ENCODE results near the gene EXOSC2. TPM values are rescaled to one million over a fixed set of nuclear protein-coding genes. Genes with fewer than 3 reads are reported as not detected.

The EXOSC2 gene
- total RNA-seq, 2 experiments from 2014 or later = 65.0 to 89.9 TPM

GRCh38 chr9:130735566-130735965 lies 42.0 kb downstream of the EXOSC2 start:
- Histone ChIP-seq H3K4me2 (ENCODE audit: low read length) (no peak overlapping the region), H3K79me2 (ENCODE audit: insufficient read depth, low read depth, low read length) (no peaks in the 10 kb centered on the region), H3K36me3 (ENCODE audit: insufficient read depth, low read length) (no peaks in the 10 kb centered on the region), H3K9me2 (ENCODE audit: insufficient read depth, low read length) (no peaks in the 10 kb centered on the region), H3K9me3 (ENCODE audit: low read length) (no peaks in the 10 kb centered on the region), H2AFZ (ENCODE audit: low read length) (no peak overlapping the region), H4K20me1 (ENCODE audit: insufficient read depth, low read length) (no peaks in the 10 kb centered on the region; the same call in 1 of the 2 replicates), H3K4me1 (ENCODE audit: insufficient read depth, low read length, poor library complexity, severe bottlenecking) (no peaks in the 10 kb centered on the region), H3K4me3 (ENCODE audit: low read depth, low read length, poor library complexity, severe bottlenecking) (no peak overlapping the region), H3K27ac (ENCODE audit: low read depth, low read length, poor library complexity, severe bottlenecking) (no peak overlapping the region)
- CTCF ChIA-PET (ENCODE audit: unreplicated experiment) = no interaction called here
- POLR2A ChIA-PET = interaction anchor here (1.0 kb wide), 1 partner anchor 41 kb away, joined by 4 read pairs; no protein-coding TSS in a partner anchor
- TF ChIP-seq EZH2phosphoT487 (IDR thresholded peaks at IDR 0.05; ENCODE audit: borderline replicate concordance, low read depth, low read length) = no peak
- no peak for TF ChIP-seq CTCF (conservative IDR thresholded peaks at IDR 0.05; ENCODE audit: low read length)
- no TSS peak for BruUV-seq (replicated peaks)
- intact Hi-C loops (cut with micrococcal nuclease; ENCODE audit: unreplicated experiment) = no loop called here
- no peak for DNase-seq (ENCODE audit: low spot score)

- Histone ChIP-seq H3K27ac (ENCODE audit: low read depth, low read length, poor library complexity, severe bottlenecking) (no peak overlapping the region), H3K4me2 (ENCODE audit: low read length) (no peak overlapping the region), H3K4me3 (ENCODE audit: low read depth, low read length, poor library complexity, severe bottlenecking) (no peak overlapping the region), H3K9me2 (ENCODE audit: insufficient read depth, low read length) (no peaks in the 10 kb centered on the region), H3K36me3 (ENCODE audit: insufficient read depth, low read length) (no peaks in the 10 kb centered on the region), H3K9me3 (ENCODE audit: low read length) (no peaks in the 10 kb centered on the region), H3K4me1 (ENCODE audit: insufficient read depth, low read length, poor library complexity, severe bottlenecking) (no peaks in the 10 kb centered on the region), H3K79me2 (ENCODE audit: insufficient read depth, low read depth, low read length) (no peaks in the 10 kb centered on the region), H2AFZ (ENCODE audit: low read length) (no peak overlapping the region), H4K20me1 (ENCODE audit: insufficient read depth, low read length) (no peaks in the 10 kb centered on the region; the same call in 1 of the 2 replicates)
- intact Hi-C loops (cut with micrococcal nuclease; ENCODE audit: unreplicated experiment) = no loop called here
- DNase-seq (ENCODE audit: low spot score) = no peak
- BruUV-seq (replicated peaks) = no TSS peak
- no peak for TF ChIP-seq EZH2phosphoT487 (IDR thresholded peaks at IDR 0.05; ENCODE audit: borderline replicate concordance, low read depth, low read length)
- TF ChIP-seq CTCF (conservative IDR thresholded peaks at IDR 0.05; ENCODE audit: low read length) = no peak
- CTCF ChIA-PET (ENCODE audit: unreplicated experiment) = no interaction called here
- POLR2A ChIA-PET = interaction anchor here (0.7 kb wide), 2 partner anchors 118 to 1292 kb away, joined by 3 read pairs; no protein-coding TSS in a partner anchor
Observed at GRCh38 chr9:130736834-130737233, 43.3 kb downstream of the EXOSC2 start.

GRCh38 chr9:130738281-130738680 lies 44.7 kb downstream of the EXOSC2 start:
- intact Hi-C loops (cut with micrococcal nuclease; ENCODE audit: unreplicated experiment) = no loop called here
- Histone ChIP-seq H3K9me2 (ENCODE audit: insufficient read depth, low read length) (no peaks in the 10 kb centered on the region), H2AFZ (ENCODE audit: low read length) (no peak overlapping the region), H3K36me3 (ENCODE audit: insufficient read depth, low read length) (no peaks in the 10 kb centered on the region), H3K79me2 (ENCODE audit: insufficient read depth, low read depth, low read length) (no peaks in the 10 kb centered on the region), H3K4me1 (ENCODE audit: insufficient read depth, low read length, poor library complexity, severe bottlenecking) (no peaks in the 10 kb centered on the region), H3K9me3 (ENCODE audit: low read length) (no peaks in the 10 kb centered on the region), H3K27ac (ENCODE audit: low read depth, low read length, poor library complexity, severe bottlenecking) (no peak overlapping the region), H4K20me1 (ENCODE audit: insufficient read depth, low read length) (no peaks in the 10 kb centered on the region), H3K4me2 (ENCODE audit: low read length) (no peak overlapping the region), H3K4me3 (ENCODE audit: low read depth, low read length, poor library complexity, severe bottlenecking) (no peak overlapping the region)
- TF ChIP-seq CTCF (conservative IDR thresholded peaks at IDR 0.05; ENCODE audit: low read length) (no peak), EZH2phosphoT487 (IDR thresholded peaks at IDR 0.05; ENCODE audit: borderline replicate concordance, low read depth, low read length) (no peak)
- ChIA-PET CTCF (ENCODE audit: unreplicated experiment) (no interaction called here), POLR2A (no interaction called here)
- no TSS peak for BruUV-seq (replicated peaks)
- no peak for DNase-seq (ENCODE audit: low spot score)

Measured in OCI-LY7 (cell line).